Left renal cortex interstitium (tissue), 4 donors: ENCODE results near the gene POT1. TPM values are rescaled to one million over a fixed set of nuclear protein-coding genes. Genes with fewer than 3 reads are reported as not detected.

Source experiments
- DNase-seq, 4 donors: peaks; one replicate each; pipeline ENCODE4 v3.0.0-alpha.2; 2013; ENCODE audit warnings: low read depth in 4 of 4, low spot score in 2 of 4, missing footprints in 1 of 4
- polyA plus RNA-seq, 4 donors: library from polyadenylated mRNA; unstranded; fragments of 120-200 nt; gene quantifications; one replicate each; pipeline ENCODE4 v1.2.1, GENCODE V29; 2013; ENCODE audit not compliant: insufficient read length in 4 of 4

POT1 gene
- polyA plus RNA-seq, 4 donors: 37.5 to 54.1 (median 40.7) TPM

GRCh38 chr7:124776153-124776552 is 153.5 kb downstream of the POT1 start:
- no peak for DNase-seq

DNA sequence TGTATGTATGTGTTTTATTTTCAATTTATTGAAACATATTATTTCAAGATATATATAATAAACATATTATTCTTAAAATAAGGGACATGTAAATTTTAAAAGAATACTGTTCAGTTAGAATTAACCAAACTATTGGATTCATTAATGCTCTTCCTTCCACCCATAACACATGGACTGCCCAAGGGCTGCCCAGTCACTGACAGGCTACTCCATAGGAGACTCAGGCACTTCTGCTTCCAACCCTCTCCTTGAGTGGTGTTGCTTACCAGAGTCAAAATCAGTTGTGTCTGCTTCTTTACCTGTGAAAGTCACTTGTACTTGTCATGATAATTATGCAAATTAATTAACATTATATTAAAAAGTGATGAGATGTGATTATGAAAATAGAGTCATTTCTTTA is 154.2 kb downstream of the POT1 start:
- DNase-seq: no peak

DNA sequence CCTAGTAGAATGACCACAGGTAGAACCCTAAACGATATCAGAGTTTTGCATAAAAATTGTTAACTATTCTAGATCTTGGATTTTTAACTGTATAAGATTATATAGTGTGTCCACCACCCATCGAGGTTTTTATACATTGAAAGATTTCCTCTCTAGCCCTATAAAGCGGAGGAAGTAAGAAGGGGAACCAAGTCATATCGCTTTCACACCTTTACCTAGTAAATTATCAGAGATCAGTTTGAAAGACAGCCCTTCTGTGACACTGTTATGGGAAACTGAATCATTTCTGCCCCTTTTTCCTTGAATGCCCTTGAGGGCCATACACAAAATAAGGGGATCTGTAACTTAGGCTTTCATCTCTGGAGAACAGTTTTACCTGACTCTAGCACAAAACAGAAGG is 155.7 kb downstream of the POT1 start:
- no peak for DNase-seq

- no peak for DNase-seq
These were observed 156.3 kb downstream of the POT1 start for GRCh38 chr7:124773339-124773738.

Other genes with a start within 250 kb of the POT1 start
- 1 to 10 TPM; 1.2 to 2.1 (median 1.6) TPM for gene GPR37, start 164.0 kb downstream of the POT1 start, polyA plus RNA-seq